ENCODE data around the gene PTH.

PTH gene

DNA sequence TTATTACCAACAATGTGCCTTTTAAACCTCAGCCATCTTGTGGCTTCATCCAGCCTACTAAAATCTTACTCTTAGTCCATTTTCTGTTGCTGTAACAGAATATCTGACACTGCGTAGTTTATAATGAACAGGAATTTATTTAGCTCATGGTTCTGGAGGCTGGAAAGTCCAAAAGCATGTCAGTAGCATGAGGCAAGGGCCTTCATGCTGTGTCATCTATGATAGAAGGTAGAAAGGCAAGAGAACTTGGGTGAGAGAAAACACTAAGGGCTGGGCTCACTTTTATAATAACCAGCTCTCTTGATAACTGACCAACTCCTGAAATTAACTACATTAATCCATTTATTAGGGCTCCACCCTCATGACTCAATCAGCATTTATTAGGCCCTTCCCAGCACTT is 46.3 kb downstream of the PTH start:
- no peak for DNase-seq (ENCODE audit: low read depth in 2 of 2)

DNA sequence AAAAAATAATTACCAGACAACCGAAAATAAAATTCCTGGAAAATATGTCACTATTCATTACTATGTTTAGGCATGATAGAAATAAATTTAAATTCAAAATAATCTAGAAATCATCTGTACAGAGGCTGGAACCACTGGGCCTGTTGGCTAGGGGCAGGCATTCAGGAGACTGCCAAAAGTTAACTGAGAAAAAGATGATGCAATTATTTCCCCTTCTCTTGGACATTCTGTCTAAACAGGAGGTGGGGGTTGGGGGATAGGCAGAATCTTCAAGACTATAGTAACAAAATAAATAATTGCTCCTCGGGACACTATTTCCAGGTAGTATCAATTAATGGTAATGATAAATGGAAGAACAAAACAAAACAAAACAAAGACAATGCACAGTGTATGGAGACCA is 46.9 kb downstream of the PTH start:
- no peak for DNase-seq (ENCODE audit: low read depth in 2 of 2)

DNA sequence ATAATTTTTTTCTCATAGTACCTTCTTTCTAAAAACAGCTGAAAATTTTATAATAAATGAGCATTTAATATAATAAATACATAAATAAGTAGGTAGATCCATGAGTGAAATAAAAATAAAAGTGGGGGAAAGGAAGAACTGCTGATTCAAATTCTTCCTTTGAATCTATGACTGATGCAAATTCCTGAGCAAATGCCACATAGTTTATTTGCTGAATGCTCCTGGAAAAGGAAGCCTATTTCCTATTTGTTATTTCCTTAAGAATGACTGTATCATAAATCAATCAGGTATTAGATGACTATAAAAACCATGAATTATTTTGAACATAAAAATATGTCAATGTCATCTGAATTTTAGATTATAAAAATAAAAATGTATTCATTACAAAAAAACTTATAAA is 49.4 kb downstream of the PTH start:
- no peak for DNase-seq (ENCODE audit: low read depth in 2 of 2)

DNA sequence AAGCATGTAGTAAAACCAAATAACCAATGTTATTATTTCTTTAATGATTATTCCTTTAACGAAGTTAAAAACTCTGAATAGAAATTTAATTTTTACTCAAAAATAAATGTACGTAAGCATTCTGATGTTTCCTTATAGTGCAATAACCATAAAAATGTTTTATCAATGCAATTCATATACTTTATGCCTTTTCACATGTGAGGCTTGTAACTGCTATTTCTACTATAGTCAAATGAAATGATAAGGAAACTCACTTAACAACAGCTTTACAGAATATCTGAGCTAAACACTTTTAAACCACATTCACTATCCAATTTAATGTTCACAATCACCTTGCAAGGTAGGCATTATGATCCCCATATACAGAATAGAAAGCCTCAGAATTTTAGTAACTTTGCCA is 50.2 kb downstream of the PTH start:
- DNase-seq (ENCODE audit: low read depth in 2 of 2), result no peak

Data from fibroblast of skin of left quadriceps (primary cell).